Measurements from ENCODE around the gene PAX5.
A peak's percentile ranks its signal among the peaks of the same experiment; 100 is the strongest.

Gene PAX5

DNA sequence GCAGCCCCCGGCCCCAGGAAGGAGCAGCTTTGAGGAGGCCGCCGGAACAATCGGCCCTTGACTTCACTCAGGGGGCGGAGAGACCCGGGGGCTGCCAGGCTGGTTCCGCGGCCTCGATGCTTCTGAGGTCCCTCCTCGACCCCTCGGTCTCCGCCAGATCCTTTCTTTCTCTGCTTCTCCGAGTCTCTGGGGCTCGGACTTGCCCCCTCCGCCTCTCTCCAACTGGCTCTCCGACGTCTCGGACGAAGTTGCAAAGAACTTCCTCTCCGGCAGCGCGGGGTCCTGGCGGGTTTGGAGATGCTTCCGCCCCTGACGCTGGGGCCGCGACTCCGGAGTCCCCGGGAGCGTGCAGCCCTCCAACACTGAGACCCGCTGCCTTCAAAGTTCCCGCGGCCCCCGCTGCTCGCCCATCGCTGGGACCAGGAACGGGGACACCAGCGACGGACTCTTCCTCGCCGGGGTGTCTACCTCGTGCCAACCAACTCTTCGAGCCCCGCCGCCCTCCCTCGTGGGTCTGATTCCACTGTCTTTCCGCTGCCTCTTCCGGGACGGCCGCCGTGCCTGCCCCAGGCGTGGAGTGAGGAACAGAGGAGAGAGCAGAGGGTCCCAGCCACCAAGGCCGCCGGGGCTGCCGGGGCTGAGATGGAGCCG, 7.0 kb downstream of the PAX5 start:
- Histone ChIP-seq H3K4me2 (ENCODE audit: low read depth, low read length) (peak overlapping the region; percentile 90), H3K27ac (ENCODE audit: low read length) (no peak overlapping the region), H3K79me2 (ENCODE audit: low read length) (no peaks in the 10 kb centered on the region), H3K9me3 (replicated peaks; ENCODE audit: insufficient read depth, low read length) (no peaks in the 10 kb centered on the region), H3K4me1 (ENCODE audit: low read length) (peaks cover 6% of the 10 kb centered on the region; the same call in 1 of the 2 replicates), H3F3A (ENCODE audit: insufficient read depth, low read length) (no peaks in the 10 kb centered on the region), H4K20me1 (ENCODE audit: insufficient read depth, low read length) (no peaks in the 10 kb centered on the region), H3K27me3 (replicated peaks; ENCODE audit: insufficient read depth, low read length) (peaks cover 88% of the 10 kb centered on the region), H3K4me3 (ENCODE audit: low read length) (peak overlapping the region; percentile 43), H3K36me3 (replicated peaks; ENCODE audit: insufficient read depth, low read length) (no peaks in the 10 kb centered on the region), H3K9ac (ENCODE audit: low read length) (no peak overlapping the region), H2AFZ (ENCODE audit: low read length) (0 out of 2 replicates have a peak overlapping the region, but pooled peaks have one; percentile 19), H3K9me2 (replicated peaks; ENCODE audit: insufficient read depth, low read length) (no peaks in the 10 kb centered on the region)
- TF ChIP-seq, protein P1, sequence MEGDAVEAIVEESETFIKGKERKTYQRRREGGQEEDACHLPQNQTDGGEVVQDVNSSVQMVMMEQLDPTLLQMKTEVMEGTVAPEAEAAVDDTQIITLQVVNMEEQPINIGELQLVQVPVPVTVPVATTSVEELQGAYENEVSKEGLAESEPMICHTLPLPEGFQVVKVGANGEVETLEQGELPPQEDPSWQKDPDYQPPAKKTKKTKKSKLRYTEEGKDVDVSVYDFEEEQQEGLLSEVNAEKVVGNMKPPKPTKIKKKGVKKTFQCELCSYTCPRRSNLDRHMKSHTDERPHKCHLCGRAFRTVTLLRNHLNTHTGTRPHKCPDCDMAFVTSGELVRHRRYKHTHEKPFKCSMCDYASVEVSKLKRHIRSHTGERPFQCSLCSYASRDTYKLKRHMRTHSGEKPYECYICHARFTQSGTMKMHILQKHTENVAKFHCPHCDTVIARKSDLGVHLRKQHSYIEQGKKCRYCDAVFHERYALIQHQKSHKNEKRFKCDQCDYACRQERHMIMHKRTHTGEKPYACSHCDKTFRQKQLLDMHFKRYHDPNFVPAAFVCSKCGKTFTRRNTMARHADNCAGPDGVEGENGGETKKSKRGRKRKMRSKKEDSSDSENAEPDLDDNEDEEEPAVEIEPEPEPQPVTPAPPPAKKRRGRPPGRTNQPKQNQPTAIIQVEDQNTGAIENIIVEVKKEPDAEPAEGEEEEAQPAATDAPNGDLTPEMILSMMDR (IDR thresholded peaks at IDR 0.05; ENCODE audit: low read length), result no peak
- TF ChIP-seq EZH2 (optimal IDR thresholded peaks at IDR 0.05; ENCODE audit: low read depth, low read length) (no peak), EZH2phosphoT487 (IDR thresholded peaks at IDR 0.05; ENCODE audit: low read length) (no peak)
- DNase-seq, result no peak

DNA sequence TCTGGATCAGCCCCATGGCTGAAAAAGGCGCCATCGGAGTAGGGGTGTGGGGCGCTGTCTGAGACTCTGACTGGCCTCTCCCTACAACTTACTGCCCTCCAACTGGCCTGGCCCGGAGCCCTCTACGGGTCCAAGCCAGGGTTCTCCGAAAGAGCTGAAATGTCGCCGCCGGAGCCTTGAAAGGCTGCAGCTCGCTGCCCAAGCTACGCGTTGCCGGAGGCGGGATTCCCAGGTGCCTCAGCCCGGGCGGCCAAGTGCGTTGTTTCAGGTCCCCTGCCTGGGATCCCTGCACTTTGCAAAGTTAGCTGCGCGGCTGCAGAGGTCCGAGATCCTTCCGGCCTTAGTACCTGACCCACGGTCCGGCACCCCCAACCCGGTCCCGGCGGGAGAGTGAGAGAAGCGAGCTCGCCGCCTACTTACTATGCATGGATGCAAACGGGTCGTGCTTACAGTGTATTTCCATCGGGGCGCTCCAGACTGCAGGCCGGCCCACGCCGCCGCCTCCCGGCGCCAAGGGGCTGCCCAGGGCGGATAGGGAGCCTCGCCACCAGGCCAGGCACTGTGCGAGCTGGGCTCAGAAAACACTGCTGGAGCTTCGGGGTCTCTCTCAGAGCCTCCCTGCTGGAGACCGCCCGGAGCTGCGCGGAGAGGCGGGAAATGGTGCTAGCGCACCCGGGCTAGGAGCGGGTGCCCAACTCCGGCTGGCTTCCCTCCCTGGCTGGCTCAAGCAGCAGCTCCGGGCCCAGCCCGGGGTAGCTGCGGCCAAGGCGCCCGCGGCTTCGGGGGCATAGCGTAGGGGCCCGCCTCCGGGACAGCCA, 7.7 kb downstream of the PAX5 start:
- TF ChIP-seq EZH2phosphoT487 (IDR thresholded peaks at IDR 0.05; ENCODE audit: low read length) (no peak), EZH2 (optimal IDR thresholded peaks at IDR 0.05; ENCODE audit: low read depth, low read length) (no peak)
- TF ChIP-seq, protein P1 (IDR thresholded peaks at IDR 0.05; ENCODE audit: low read length), result no peak
- H3K27ac ChIP-seq (ENCODE audit: low read length), result no peak overlapping the region
- no peaks in the 10 kb centered on the region for H3K36me3 ChIP-seq (replicated peaks; ENCODE audit: insufficient read depth, low read length)
- peaks cover 91% of the 10 kb centered on the region for H3K27me3 ChIP-seq (replicated peaks; ENCODE audit: insufficient read depth, low read length)
- no peaks in the 10 kb centered on the region for H3K79me2 ChIP-seq (ENCODE audit: low read length)
- H4K20me1 ChIP-seq (ENCODE audit: insufficient read depth, low read length), result no peaks in the 10 kb centered on the region
- DNase-seq, result no peak
- peaks cover 6% of the 10 kb centered on the region; the same call in 1 of the 2 replicates for H3K4me1 ChIP-seq (ENCODE audit: low read length)
- peak overlapping the region; percentile 81; the same call in 1 of the 2 replicates for H3K4me2 ChIP-seq (ENCODE audit: low read depth, low read length)
- no peaks in the 10 kb centered on the region for H3F3A ChIP-seq (ENCODE audit: insufficient read depth, low read length)
- H3K9ac ChIP-seq (ENCODE audit: low read length), result no peak overlapping the region
- no peak overlapping the region for H2AFZ ChIP-seq (ENCODE audit: low read length)
- H3K9me2 ChIP-seq (replicated peaks; ENCODE audit: insufficient read depth, low read length), result no peaks in the 10 kb centered on the region
- no peaks in the 10 kb centered on the region for H3K9me3 ChIP-seq (replicated peaks; ENCODE audit: insufficient read depth, low read length)
- peak overlapping the region; percentile 49; the same call in 1 of the 2 replicates for H3K4me3 ChIP-seq (ENCODE audit: low read length)

DNA sequence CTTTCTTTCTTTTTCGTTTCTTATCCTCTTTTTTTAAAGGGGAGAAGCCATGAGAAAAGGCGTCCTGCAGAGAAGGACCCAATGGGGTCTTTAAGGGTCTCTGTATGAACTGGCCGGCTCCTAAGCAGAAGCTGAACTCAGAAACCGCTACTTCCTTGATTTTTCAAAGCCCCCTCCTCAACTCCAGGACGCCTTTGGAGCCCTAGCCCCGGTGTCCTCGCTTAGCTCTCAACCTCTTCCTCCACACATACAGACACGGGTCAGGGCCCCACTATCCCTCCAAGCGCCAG, 8.3 kb downstream of the PAX5 start:
- no peaks in the 10 kb centered on the region for H3K79me2 ChIP-seq (ENCODE audit: low read length)
- peaks cover 91% of the 10 kb centered on the region for H3K27me3 ChIP-seq (replicated peaks; ENCODE audit: insufficient read depth, low read length)
- no peaks in the 10 kb centered on the region for H3F3A ChIP-seq (ENCODE audit: insufficient read depth, low read length)

More for the DNA sequence above, 8.3 kb downstream of the PAX5 start:
- Histone ChIP-seq H3K9me3 (replicated peaks; ENCODE audit: insufficient read depth, low read length) (no peaks in the 10 kb centered on the region), H3K4me2 (ENCODE audit: low read depth, low read length) (peak overlapping the region; percentile 81), H3K9me2 (replicated peaks; ENCODE audit: insufficient read depth, low read length) (no peaks in the 10 kb centered on the region), H3K4me1 (ENCODE audit: low read length) (peaks cover 6% of the 10 kb centered on the region; the same call in 1 of the 2 replicates), H4K20me1 (ENCODE audit: insufficient read depth, low read length) (no peaks in the 10 kb centered on the region), H3K4me3 (ENCODE audit: low read length) (peak overlapping the region; percentile 49; the same call in 1 of the 2 replicates), H3K36me3 (replicated peaks; ENCODE audit: insufficient read depth, low read length) (no peaks in the 10 kb centered on the region), H2AFZ (ENCODE audit: low read length) (0 out of 2 replicates have a peak overlapping the region, but pooled peaks have one; percentile 14), H3K9ac (ENCODE audit: low read length) (no peak overlapping the region), H3K27ac (ENCODE audit: low read length) (no peak overlapping the region)
- no peak for DNase-seq
- TF ChIP-seq EZH2 (optimal IDR thresholded peaks at IDR 0.05; ENCODE audit: low read depth, low read length) (no peak), EZH2phosphoT487 (IDR thresholded peaks at IDR 0.05; ENCODE audit: low read length) (no peak)
- TF ChIP-seq, protein P1 (IDR thresholded peaks at IDR 0.05; ENCODE audit: low read length), result no peak
